HG03039 (cell line): ENCODE results near the gene SIPA1L3.

Source experiments
- ATAC-seq: cut with Tn5 transposase; IDR thresholded peaks from one replicate; pipeline ENCODE4 v1.9.1; 2021; ENCODE audit warnings: mild to moderate bottlenecking, moderate library complexity; ENCODE audit not compliant: unreplicated experiment

SIPA1L3 gene

GRCh38 chr19:38252941-38253691 is 346.1 kb downstream of the SIPA1L3 start:
- no peak for ATAC-seq

- ATAC-seq = no peak
Observed at GRCh38 chr19:38253788-38254187, 346.8 kb downstream of the SIPA1L3 start.

- ATAC-seq = no peak
Observed at GRCh38 chr19:38255383-38256014, 348.5 kb downstream of the SIPA1L3 start.
